ENCODE measurements around the gene CYTH3.

CYTH3 gene

GRCh38 chr7:6160191-6160623, 112.2 kb downstream of the CYTH3 start:
- Histone ChIP-seq H3K4me3 (replicated peaks; ENCODE audit: insufficient read depth, low read length) (no peak overlapping the region), H3K27ac (replicated peaks) (no peak overlapping the region), H3K27me3 (ENCODE audit: insufficient read depth, poor library complexity, severe bottlenecking) (no peaks in the 10 kb centered on the region)
- TF ChIP-seq POLR2AphosphoS5 (IDR thresholded peaks at IDR 0.05; ENCODE audit: low read depth) (no peak), CTCF (IDR thresholded peaks at IDR 0.05; ENCODE audit: insufficient read depth, low read length) (no peak)
- DNase-seq (ENCODE audit: low read depth in 1 of 2, low spot score in 1 of 2): no peak

- no peak overlapping the region for H3K4me3 ChIP-seq (replicated peaks; ENCODE audit: insufficient read depth, low read length)
- DNase-seq (ENCODE audit: low read depth in 1 of 2, low spot score in 1 of 2): no peak
- H3K27ac ChIP-seq (replicated peaks): no peak overlapping the region
- TF ChIP-seq REST (IDR thresholded peaks at IDR 0.05; ENCODE audit: insufficient replicate concordance, low read depth) (no peak), GABPA (IDR thresholded peaks at IDR 0.05; ENCODE audit: low read depth) (no peak)
- no peaks in the 10 kb centered on the region for H3K27me3 ChIP-seq (ENCODE audit: insufficient read depth, poor library complexity, severe bottlenecking)
Observed at GRCh38 chr7:6159524-6160031, 112.8 kb downstream of the CYTH3 start.

- TF ChIP-seq GABPA (IDR thresholded peaks at IDR 0.05; ENCODE audit: low read depth) (no peak), REST (IDR thresholded peaks at IDR 0.05; ENCODE audit: insufficient replicate concordance, low read depth) (no peak), CTCF (IDR thresholded peaks at IDR 0.05; ENCODE audit: insufficient read depth, low read length) (no peak), SPI1 (IDR thresholded peaks at IDR 0.05; ENCODE audit: borderline replicate concordance, low read depth) (no peak), POLR2AphosphoS5 (IDR thresholded peaks at IDR 0.05; ENCODE audit: low read depth) (no peak)
- H3K27ac ChIP-seq (replicated peaks): no peak overlapping the region
- no peak for DNase-seq (ENCODE audit: low read depth in 1 of 2, low spot score in 1 of 2)
- no peak overlapping the region for H3K4me3 ChIP-seq (replicated peaks; ENCODE audit: insufficient read depth, low read length)
- no peaks in the 10 kb centered on the region for H3K27me3 ChIP-seq (ENCODE audit: insufficient read depth, poor library complexity, severe bottlenecking)
Observed at GRCh38 chr7:6159097-6159483, 113.3 kb downstream of the CYTH3 start.

- H3K27me3 ChIP-seq (ENCODE audit: insufficient read depth, poor library complexity, severe bottlenecking): no peaks in the 10 kb centered on the region
- no peak for TF ChIP-seq GABPA (IDR thresholded peaks at IDR 0.05; ENCODE audit: low read depth)
- TF ChIP-seq CTCF (IDR thresholded peaks at IDR 0.05; ENCODE audit: insufficient read depth, low read length): no peak
- TF ChIP-seq SPI1 (IDR thresholded peaks at IDR 0.05; ENCODE audit: borderline replicate concordance, low read depth): no peak
- TF ChIP-seq REST (IDR thresholded peaks at IDR 0.05; ENCODE audit: insufficient replicate concordance, low read depth): no peak
- no peak for TF ChIP-seq POLR2AphosphoS5 (IDR thresholded peaks at IDR 0.05; ENCODE audit: low read depth)
- H3K4me3 ChIP-seq (replicated peaks; ENCODE audit: insufficient read depth, low read length): no peak overlapping the region
- no peak for DNase-seq (ENCODE audit: low read depth in 1 of 2, low spot score in 1 of 2)
- no peak overlapping the region for H3K27ac ChIP-seq (replicated peaks)
Observed at GRCh38 chr7:6158424-6159096, 113.9 kb downstream of the CYTH3 start.

All from HL-60 (cell line).